GM12872 (cell line): ENCODE results near the gene ST7.

Experiments used
- CTCF ChIP-seq: IDR thresholded peaks from 3 replicates; pipeline ENCODE4 v1.5.1; 2011; ENCODE audit warnings: low read depth, mild to moderate bottlenecking, low read length, moderate library complexity; ENCODE audit not compliant: insufficient read depth

ST7 gene

GRCh38 chr7:116994611-116995010 lies 41.3 kb downstream of the ST7 start:
- TF ChIP-seq CTCF: no peak

DNA sequence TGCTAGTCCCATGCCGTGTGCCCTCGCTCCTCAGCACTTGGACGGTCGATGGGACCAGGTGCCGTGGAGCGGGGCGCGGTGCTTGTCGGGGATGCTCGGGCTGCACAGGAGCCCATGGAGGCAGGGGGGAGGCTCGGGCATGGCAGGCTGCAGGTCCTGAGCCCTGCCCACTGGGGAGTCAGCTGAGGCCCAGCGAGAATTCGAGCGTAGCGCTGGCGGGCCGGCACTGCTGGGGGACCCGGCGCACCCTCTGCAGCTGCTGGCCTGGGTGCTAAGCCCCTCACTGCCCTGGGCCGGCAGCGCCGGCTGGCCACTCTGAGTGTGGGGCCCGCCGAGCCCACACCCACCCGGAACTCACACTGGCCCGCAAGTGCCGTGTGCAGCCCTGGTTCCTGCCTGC lies 44.7 kb downstream of the ST7 start:
- no peak for TF ChIP-seq CTCF

GRCh38 chr7:116998567-116999175 lies 45.4 kb downstream of the ST7 start:
- TF ChIP-seq CTCF: no peak

DNA sequence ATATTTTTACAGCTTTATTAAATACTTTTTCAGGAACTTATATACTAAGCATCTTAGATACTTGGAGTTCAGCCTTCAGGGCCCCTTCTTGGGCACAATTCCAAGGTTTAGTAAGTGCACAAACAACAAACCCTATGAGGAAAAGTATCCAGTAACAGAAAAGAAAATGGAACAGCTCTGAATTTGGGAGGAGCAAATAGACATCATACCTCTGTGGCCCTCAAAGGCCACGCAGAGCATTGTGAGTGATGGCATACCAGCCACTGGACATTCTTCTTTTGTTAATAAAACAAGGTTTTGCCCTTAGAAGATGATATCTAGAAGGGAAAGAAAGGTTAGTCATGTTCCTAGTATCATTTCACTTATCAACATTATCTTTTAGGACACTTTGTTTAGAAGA lies 46.0 kb downstream of the ST7 start:
- TF ChIP-seq CTCF: no peak

DNA sequence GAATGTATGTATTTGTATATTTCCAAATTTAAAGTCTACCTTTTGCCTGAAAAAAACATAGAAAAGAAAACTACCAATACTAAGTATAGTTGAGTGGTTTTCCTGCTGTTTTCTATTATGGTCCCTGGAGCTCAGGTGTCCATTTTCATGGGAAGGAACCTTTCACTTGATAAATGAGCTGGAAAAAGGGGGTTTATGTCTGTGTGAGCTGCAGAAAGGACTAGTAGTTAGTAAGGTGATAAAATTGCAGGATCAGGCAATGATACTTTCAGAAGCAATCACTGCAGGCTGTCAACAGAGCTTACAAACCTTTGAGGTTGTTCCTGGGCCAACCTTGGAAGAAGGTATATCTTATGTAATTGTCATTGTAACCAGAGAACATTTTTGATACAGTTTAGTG lies 48.0 kb downstream of the ST7 start:
- no peak for TF ChIP-seq CTCF

GRCh38 chr7:117004899-117005298 lies 51.6 kb downstream of the ST7 start:
- TF ChIP-seq CTCF: no peak

DNA sequence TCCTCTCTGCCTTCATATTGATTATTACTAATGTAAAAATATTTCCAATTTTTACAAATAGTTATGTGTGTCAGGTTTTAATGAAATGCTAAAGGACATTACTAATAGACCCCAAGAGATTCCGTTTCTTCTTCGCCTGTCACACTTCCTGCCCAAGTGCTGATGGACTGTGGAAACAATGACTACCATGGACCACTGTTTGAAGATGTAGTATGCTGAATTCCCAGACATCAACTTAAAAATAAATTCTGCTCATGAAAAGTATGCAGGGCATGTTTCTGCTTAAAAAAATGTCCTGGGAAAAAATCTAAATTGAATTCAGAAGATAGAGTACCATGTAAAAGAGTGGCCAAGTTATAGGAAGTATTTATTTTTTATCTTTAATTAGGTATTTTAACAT lies 52.1 kb downstream of the ST7 start:
- no peak for TF ChIP-seq CTCF
